NOMO-1 treated with dmso at 0.1 percent for 144 hours (cell line): ENCODE measurements around the gene BOD1L1.

Experiments
- DNase-seq: peaks from one replicate; lab custom pipeline; 2025; ENCODE audit not compliant: unreplicated experiment; lab: John Stamatoyannopoulos, UW

Gene BOD1L1

DNA sequence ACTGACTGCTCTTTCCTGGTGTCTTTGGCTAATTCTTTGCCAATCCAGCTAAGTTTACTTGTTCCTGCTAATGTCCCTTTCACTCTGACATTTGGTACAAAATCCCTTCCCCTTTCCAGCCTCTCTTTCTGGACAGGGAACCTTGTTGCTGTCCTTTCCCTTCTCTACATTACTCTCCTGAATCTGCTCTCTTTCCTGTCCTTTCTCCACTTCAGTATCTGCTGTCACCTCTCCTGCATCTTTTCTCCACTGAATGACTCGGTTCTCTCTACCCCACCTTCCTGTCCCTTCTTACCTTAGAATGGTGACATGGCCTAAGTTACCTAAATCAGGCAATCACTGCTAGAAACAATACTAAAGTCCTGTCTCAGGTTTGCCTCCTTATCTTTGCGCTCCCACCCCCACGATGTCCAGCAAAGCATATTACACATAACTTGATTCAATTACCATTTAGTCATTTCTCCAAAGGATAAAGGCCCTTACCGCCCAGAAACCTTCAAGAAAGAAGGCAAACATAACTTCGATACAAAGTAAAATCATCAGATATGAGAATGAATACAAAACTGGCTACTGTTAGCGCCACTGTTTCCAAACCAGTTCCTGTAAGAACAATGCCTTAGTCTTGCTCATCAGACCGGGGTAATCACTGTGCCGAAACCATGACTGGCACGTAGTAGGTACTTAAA lies 890 bp downstream of the BOD1L1 start:
- DNase-seq, result no peak

DNA sequence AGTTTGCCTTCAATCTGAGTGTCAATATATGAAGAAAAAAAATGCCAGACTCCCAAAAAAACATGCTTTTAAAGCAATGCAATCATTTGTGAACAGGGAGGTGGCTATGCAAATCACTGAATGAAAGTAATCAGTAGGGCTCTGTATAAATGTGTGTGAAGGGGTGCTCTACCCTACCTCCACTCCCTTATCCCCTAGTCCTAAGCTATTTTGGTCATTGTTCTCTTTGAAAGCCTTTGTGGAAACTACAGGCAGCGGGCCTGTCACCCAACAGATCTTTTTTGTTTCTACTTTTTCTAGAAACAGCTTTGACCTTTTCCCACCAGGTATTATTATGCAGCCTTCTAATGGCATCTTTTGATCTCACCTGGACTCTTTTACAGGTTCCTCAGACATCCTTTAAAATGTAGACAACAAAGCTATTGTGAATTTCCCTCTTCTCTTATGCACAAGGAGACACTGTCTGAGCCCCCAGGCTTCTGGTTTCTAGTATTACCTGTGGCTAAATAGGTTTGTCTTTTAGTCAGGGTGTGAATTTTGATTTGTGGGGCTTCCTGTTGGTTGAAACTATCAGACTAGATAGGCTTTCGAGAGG lies 9.2 kb downstream of the BOD1L1 start:
- DNase-seq, result no peak

DNA sequence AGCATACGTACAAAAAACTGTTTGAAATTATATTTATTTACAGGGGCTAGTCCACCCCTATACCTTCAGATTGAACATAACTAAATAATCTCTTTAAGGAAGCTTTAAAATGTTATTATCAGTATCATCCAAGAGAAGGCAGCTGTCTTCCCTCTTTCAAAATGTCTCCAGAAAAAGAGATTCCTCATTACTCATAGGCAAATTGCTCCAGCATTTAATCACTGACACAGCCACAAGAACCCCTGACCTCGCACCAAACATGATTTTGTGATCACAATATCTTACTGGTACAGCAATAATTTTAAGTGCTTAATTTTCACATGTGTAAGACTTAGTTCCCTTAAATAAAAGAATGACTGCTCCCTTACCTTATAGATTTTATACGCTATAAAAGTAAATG lies 9.7 kb downstream of the BOD1L1 start:
- no peak for DNase-seq

DNA sequence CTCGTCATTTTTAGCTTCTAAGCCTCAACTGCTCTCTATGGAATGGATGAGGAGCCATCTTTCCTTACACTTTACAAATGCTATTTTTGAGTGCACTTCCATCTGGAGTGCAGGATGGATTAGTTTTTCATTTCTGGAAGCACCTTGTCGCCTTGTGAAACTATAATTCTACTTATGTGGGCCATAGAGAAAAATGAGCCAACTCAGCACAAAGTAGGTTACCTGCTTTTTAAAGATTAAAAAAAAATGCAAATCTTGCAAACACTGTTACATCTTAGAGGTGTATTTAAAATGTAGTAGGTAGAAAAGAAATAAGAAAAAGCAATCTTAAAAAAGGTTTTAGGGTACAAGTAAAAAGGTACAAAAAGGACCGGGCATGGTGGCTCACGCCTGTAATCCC lies 10.9 kb downstream of the BOD1L1 start:
- DNase-seq, result no peak

DNA sequence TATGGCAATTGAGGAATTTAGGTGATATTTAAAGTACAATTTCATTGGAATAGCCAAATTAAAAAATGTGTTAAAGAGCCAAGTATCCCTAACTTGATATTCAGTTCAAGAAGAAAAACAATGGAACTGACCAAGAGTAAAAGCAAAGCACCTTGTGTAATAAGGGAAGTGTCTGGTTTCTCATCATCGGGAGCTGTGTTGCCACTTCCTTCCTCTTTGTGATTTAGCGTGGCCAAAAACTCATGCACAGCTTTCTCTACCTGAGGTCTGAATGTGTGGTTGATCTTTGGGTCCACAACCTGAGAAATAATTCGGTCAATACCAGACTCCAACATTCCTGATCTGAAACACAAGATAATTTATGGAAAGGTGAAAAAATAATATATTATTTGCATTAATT lies 12.4 kb downstream of the BOD1L1 start:
- DNase-seq, result peak; percentile 52

DNA sequence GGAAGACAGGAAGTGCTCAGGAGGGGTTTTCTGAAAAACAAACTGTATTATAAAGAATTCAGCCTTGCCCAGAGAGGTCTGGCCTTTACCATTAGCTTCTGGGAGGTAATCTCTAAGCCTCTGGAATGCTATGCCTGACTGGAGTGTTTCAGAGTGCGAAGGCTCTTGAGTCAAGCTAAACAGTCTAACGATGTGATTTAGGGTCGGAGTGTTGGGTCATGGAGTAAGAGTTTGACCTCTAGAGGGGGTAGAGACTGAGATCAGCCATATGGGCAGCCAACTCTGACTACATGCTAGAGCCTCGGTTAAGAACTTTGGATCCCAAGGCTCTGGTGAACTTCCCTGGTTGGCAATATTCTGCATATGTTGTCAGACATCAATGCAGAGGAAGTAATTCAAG lies 15.0 kb downstream of the BOD1L1 start:
- DNase-seq, result no peak

DNA sequence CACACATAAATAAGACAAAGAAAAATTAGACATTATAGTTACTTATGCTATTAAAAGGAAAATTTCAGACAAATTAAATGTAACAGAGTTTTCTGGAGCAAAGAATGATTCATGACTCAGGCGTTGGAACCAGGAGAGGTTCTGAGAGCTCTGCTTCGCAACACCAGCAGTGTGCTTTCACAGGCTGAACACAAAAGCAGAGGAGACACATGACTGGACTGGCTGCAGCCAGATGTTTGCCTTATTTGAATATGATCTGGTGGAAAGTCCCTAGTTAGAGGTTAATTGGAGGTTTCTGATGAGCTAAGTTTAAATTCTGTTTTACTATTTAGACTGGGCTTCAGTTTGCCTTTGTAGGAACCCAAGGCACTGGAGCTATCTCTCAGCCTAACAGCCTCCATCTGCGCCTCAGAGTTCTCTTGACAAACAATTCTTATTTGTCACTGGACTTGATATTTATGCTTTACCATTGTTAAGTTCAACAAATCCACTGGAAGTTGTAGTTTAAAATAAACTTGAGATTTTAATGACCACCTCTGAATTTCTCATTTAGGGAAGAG lies 16.2 kb downstream of the BOD1L1 start:
- DNase-seq, result no peak

DNA sequence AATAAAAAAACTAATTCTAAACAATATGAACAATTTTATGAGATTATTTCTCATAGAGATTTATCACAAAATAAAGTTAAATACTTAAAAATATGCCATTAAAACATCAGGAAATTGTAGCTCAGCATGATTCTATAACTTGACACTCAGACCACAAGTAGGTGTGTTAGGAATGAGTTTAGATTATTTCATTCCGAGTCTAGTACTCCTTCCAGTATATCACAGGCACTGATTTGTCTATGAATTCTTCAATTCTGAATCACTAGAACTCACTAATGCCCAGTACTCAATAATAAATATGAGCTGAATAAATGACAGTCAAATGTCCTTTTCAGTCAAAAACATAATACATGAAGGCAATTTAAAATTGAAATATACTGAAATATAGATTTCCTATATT lies 22.2 kb downstream of the BOD1L1 start:
- no peak for DNase-seq

DNA sequence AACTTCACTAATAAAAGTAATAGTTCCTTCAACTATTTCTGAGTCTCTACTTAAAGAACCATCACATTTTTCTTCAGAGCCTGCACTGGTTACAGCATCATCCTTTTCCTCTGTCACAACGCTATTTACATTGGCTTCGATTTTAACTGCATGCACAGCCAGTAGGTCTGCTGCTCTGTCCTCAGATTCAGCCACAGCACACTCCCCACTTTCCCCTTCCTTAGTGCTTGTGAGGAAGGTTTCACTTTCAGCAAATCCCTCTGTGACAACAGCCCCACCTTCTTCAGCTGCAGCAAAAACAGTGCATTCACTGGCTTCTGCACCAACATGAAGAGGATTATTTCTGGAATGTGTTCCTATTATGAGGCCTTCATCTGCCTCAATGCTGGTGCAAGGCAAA lies 25.7 kb downstream of the BOD1L1 start:
- no peak for DNase-seq

DNA sequence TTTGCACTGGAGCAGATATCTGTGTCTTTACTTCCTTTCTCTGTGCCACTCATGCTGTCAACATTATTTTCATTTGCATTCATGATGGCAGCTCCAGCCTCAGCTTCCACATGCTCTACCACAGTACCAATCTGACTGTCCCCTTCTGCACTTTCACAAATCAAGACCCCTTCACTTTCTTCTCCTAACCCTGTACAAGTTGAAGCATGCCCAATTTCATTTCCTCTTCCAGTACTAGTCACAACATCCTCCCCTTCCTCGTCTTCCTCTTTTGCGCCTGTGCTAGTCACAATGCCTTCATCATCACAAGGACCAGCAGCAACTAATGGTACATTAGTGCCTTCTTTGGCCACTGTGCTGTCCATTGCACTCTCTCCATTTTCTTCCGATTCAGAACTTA lies 26.5 kb downstream of the BOD1L1 start:
- DNase-seq, result peak; percentile 81

DNA sequence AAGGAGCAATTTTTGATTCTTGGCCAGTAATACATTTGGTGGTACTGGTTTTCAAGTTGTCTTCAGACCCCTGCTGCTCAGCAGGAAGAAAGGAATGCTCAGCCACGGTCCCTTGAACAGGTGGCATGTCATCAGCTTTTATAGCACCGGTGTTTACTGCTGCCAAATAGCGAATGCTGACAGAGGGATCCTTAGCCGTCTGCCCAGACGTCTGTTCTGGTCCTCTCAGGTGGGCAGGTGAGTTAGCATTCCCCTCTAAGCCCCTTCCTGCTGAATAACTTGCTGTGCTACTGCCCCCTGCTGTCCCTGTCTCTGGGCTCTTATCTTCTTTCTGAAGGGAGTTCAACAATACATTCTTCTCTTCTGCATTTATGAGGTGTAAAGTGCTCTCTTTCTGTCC lies 28.4 kb downstream of the BOD1L1 start:
- DNase-seq, result no peak

DNA sequence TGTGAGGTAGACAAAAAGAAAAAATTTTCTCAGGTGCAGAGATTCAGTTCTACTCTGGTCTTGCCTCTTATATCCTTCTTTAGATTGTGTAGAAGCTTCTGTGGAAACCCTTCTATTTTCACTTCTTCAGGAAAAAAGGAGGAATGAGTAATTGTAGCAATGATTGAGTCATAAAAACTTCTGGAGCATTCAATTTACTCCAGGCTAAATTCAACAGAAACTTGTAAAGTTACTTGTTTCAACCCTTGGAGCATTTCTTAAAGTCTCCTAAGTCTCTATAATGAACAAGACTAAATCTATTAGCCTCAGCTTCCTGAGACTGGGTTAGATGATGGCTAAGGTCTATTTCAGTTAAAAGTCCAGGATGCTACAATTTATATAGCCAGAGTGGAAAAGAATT lies 29.9 kb downstream of the BOD1L1 start:
- no peak for DNase-seq

DNA sequence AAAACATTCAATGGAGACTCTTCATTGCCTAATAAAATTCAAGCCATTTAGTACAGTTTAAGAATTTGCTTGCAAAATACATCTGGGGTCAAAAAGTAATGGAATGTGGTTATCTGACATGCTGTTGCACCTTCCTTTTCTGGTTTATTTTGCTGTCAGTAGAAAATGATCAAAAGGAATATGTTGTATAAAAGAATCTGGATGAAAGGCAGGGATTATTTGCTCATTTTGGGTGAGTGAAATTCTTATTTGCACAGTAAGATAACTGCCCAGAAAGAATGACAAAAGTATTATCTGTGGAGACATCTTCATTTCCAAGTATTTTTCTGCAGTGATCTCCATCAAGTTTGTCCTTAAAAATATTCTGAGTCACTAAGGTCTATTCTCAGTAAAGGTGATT lies 30.4 kb downstream of the BOD1L1 start:
- DNase-seq, result no peak

DNA sequence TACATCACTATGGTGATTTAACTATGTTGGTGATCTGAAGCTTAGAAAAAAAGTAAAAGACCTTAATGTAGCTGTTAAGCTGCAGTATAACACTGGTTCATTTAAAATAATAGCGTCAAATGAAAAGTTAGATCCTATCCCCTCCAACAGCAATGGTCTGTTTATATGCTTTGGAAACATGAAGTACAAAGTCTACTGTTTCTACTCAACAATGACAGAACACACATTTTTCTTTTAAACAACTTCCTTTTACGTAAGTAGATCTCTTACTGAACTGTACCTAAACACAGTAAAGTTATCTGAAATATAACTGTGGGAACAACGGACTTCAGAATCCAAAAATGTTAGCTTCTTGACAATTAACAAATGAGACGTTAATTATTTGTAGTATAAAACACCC lies 35.3 kb downstream of the BOD1L1 start:
- DNase-seq, result no peak

DNA sequence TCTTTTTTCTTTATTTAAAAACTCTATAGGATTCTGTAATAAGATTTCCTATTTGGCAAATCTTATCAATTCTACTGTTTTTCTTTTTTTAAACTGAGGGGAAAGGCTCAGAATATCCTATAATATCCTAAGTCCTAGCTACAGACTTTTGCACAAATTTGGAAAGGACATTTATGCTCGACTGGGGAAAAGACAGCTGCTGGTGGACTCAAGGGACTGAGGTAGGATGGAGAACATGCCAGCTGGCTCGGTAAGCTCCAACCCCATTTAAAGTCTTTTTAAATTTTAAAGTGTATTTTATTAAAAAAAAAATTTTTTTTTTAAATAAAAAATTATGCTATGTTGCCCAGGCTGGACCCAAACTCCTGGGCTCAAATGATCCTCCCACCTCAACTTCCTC lies 36.8 kb downstream of the BOD1L1 start:
- DNase-seq, result no peak

DNA sequence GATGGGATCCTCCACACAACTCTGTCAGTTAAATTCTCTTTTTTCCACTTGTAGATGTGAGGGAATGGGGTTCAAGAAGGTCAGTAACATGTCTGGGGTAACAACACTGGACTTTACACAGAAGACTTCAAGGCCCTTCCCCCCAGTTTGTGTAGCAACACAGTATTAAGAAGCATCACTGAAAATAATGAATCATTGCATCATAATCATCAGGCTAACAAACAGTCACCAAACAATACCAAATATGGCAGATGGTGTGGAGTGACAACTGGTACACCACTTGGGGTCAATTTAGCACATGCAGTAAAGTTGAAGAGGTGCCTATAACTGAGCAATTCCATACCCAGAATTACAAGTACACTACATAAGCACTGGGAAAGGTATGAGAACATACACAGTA lies 38.6 kb downstream of the BOD1L1 start:
- no peak for DNase-seq

DNA sequence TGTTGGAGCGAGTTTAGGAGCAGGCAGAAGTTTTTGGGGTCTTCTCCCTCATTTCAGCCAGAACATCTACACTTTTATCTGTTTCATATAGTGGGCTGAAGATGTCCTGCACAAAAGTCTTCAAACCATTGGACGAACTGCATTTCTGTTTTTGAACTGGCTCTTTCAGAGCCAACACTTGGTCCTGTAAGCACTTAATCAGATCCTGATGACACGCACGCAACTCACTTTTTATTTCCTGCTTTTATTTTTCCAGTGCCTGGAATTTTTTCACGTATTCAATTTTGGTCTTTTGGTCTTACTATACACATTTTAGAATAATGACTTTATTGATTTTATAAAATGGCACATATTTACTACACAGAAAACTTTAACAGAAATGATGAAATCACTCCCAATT lies 43.0 kb downstream of the BOD1L1 start:
- no peak for DNase-seq

DNA sequence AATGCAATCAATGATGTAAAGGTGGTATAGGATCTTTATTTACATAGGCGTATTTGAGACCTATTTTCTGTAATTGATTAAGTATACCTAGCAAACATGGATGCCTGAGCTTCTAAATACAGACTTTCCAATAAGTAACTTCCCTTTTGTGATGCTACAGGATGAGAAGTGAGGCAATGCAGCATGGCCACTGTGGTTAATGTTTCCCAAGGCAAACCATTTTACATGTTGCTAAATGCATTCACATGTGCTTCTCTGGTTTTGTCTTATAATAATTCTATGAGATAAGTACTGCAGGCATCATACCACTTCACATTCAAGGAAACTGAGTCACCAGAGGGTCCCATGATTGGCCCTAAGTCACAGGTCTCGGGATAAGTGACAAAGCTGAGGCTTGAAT lies 47.5 kb downstream of the BOD1L1 start:
- peak; percentile 59 for DNase-seq

DNA sequence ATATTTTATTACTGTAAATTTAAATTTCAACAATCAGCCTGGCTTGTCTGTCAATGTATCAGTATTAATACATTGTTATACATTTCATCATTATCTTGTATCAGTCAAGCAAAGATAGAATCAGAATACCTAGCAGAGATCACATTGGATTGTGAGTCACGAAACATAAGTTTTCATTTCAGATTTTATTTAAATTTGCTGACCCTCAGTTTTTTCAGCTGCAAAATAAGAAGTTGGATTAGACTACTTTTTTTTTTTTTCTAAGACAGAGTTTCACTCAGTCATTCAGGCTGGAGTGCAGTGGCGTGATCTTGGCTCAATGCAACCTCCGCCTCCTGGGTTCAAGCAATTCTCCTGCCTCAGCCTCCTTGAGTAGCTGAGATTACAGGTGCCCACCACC lies 49.9 kb downstream of the BOD1L1 start:
- DNase-seq, result no peak

DNA sequence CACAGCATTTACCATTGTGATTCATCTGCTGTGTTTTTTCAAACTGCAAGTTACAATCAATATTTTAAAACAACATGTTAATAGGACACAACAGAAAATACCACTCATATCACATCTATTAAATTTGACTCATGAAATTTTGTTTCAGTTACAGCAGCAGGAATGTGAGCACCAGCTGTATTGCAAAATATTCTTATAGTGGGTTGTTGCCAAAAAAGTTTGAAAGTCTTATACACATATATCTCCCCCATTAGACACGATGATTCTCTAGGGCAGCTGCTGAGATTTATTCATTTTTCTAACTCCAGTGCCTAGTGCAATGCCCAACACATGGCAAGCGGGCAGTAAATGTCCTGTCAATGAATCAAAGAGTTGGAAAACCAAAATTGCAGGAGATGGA lies 56.6 kb downstream of the BOD1L1 start:
- no peak for DNase-seq

DNA sequence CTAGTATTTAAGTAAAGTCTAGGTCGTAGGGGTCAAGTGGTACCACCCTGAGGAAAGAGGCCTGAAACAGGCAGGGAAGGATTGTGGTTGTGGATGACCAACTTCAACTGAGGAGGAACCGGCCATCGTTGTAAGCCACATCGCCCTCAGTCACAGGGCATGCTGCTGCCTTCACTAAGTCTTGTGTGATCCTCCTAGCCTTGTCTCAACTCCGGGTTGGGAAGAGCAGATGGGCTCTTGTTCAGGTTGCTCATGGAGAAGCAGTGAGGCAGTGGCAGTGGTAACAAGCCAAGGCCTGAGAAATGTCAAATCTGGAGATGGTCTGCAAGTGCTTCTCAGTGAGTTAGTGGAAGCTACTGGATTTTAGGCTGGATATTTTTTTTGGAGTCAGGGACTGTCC lies 60.4 kb downstream of the BOD1L1 start:
- DNase-seq, result no peak

DNA sequence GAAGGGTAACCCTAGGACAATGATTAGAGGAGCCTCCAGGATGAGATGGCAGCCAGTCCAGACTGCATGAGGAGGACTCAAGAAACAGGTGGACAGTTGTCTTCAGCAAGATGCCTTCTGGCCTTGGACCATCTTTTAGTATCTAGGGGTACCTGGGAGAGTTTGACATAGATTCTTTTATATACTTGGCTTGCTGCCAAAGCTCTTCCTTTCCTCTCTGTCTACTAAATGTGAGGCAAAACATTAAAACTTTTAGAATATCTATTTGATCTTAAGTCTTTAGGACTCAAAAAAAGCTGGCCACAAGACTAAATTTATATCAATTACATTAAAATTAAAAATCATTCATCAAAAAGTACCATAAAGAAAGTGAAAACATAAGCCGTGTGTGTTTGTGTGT lies 64.6 kb downstream of the BOD1L1 start:
- DNase-seq, result no peak

DNA sequence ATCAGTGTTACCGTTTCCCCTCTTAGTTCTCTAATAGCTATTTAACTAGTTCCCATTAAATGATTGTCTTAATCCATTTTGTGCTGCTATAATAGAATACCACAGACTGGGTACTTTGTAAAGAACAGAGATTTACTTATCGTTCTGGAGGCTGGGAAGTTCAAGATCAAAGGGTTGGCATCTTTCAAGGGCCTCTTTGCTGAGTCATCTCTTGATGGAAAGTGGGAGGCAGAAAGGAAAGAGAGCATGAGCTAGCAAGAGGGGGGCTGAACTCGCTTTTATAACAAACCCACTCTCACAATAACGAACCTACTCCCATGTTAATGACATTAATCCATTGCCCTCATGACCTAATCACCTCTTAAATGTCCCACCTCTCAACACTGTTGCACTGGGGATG lies 65.9 kb downstream of the BOD1L1 start:
- no peak for DNase-seq
